AG04450 (cell line): Measurements from ENCODE around the gene ZFR. TPM values are rescaled to one million over a fixed set of nuclear protein-coding genes. Genes with fewer than 3 reads are reported as not detected.

Source experiments
- CTCF ChIA-PET: fragments of 300-600, 350-600 bp; formaldehyde crosslinking; extraction: SDS; loops from one replicate; lab custom pipeline; 2022; ENCODE audit warnings: antibody characterized with exemption, inconsistent platforms; lab: Charles Lee
- POLR2A ChIA-PET: fragments of 350-600 bp; formaldehyde crosslinking; extraction: SDS; loops from one replicate; lab custom pipeline; 2021; ENCODE audit warnings: antibody characterized with exemption, inconsistent platforms; lab: Yijun Ruan, JAX
- DNase-seq: peaks from one replicate; pipeline ENCODE4 v3.0.0-alpha.2; 2011; ENCODE audit warnings: low read depth, low spot score
- H3K27ac ChIP-seq: one replicate; pipeline ENCODE4 v1.5.1; 2012; ENCODE audit warnings: low read depth, low read length, control low read depth
- H3K27me3 ChIP-seq: one replicate; pipeline ENCODE4 v1.6.0; 2012; ENCODE audit warnings: low read length; ENCODE audit not compliant: control insufficient read depth, insufficient read depth
- H3K4me3 ChIP-seq: 2 replicates; pipeline ENCODE4 v1.5.1; 2011; ENCODE audit warnings: mild to moderate bottlenecking, low read depth, low read length, control low read depth
- H3K9me3 ChIP-seq: 2 replicates; pipeline ENCODE4 v1.5.1; 2012; ENCODE audit warnings: low read length; ENCODE audit not compliant: control insufficient read depth, insufficient read depth
- CTCF ChIP-seq: IDR thresholded peaks from 2 replicates; pipeline ENCODE4 v1.5.1; 2011; ENCODE audit warnings: low read depth, low read length, control low read depth, inconsistent platforms
- polyA plus RNA-seq: library from polyadenylated mRNA; depleted of rRNA; stranded (reverse); fragments of >200 nt; gene quantifications from 2 replicates; pipeline ENCODE4 v1.2.3, GENCODE V29; 2011

Gene ZFR
- polyA plus RNA-seq, 1 experiment, result 72.9 TPM

GRCh38 chr5:32332361-32332760 is 112.2 kb downstream of the ZFR start:
- DNase-seq, result no peak
- H3K27ac ChIP-seq, result no peak overlapping the region
- no peaks in the 10 kb centered on the region for H3K9me3 ChIP-seq
- no peak overlapping the region for H3K4me3 ChIP-seq
- ChIA-PET CTCF (interaction anchor here (5.5 kb wide), 1 partner anchor 99 kb away, joined by 92 read pairs; no protein-coding TSS in a partner anchor), POLR2A (no interaction called here)
- H3K27me3 ChIP-seq, result peaks cover 3% of the 10 kb centered on the region
- no peak for TF ChIP-seq CTCF

GRCh38 chr5:32331935-32332274 is 112.6 kb downstream of the ZFR start:
- Histone ChIP-seq H3K27me3 (peaks cover 3% of the 10 kb centered on the region), H3K4me3 (no peak overlapping the region), H3K27ac (no peak overlapping the region), H3K9me3 (no peaks in the 10 kb centered on the region)
- ChIA-PET POLR2A (no interaction called here), CTCF (interaction anchor here (3.4 to 5.5 kb wide), 2 partner anchors 11 to 98 kb away, joined by 22 to 92 read pairs; no protein-coding TSS in a partner anchor)
- no peak for TF ChIP-seq CTCF
- DNase-seq, result no peak

- no peak overlapping the region for H3K4me3 ChIP-seq
- no peak for TF ChIP-seq CTCF
- ChIA-PET POLR2A (no interaction called here), CTCF (interaction anchor here (3.4 to 5.5 kb wide), 2 partner anchors 11 to 98 kb away, joined by 22 to 92 read pairs; no protein-coding TSS in a partner anchor)
- H3K27ac ChIP-seq, result no peak overlapping the region
- H3K27me3 ChIP-seq, result peaks cover 3% of the 10 kb centered on the region
- no peak for DNase-seq
- no peaks in the 10 kb centered on the region for H3K9me3 ChIP-seq
Observed at GRCh38 chr5:32331217-32331934, 113.2 kb downstream of the ZFR start.

GRCh38 chr5:32330126-32330971 is 114.2 kb downstream of the ZFR start:
- Histone ChIP-seq H3K27me3 (peaks cover 3% of the 10 kb centered on the region), H3K9me3 (no peaks in the 10 kb centered on the region), H3K4me3 (no peak overlapping the region), H3K27ac (no peak overlapping the region)
- CTCF ChIA-PET, result interaction anchor here (0.5 to 5.5 kb wide), 13 partner anchors 9 to 590 kb away, joined by 3 to 92 read pairs (median 4); no protein-coding TSS in a partner anchor
- POLR2A ChIA-PET, result no interaction called here
- TF ChIP-seq CTCF, result no peak
- DNase-seq, result no peak
